Psoas muscle (tissue), 8 donors: ENCODE data around the gene CPNE7. TPM values are rescaled to one million over a fixed set of nuclear protein-coding genes. Genes with fewer than 3 reads are reported as not detected.

Experiments used
- ATAC-seq, 4 donors: fragments of 200-7000 bp; cut with Tn5 transposase; one replicate each; pipeline ENCODE4 v1.9.1; 2020; ENCODE audit warnings: moderate library complexity in 3 of 4, mild to moderate bottlenecking in 2 of 4
- DNase-seq, 2 donors: peaks; one replicate each; pipeline ENCODE4 v3.0.0-alpha.2; 2020
- H3K27ac ChIP-seq: fragments of 200-600 bp; one replicate; pipeline ENCODE4 v1.8.0; 2022
- H3K27me3 ChIP-seq, 3 donors: fragments of 200-600 bp in 1 of 3; one replicate each; pipeline versions ENCODE4 v1.6.1 to v1.8.0; 2013 to 2022; ENCODE audit warnings: low read length in 2 of 3, mild to moderate bottlenecking in 2 of 3, moderate library complexity in 1 of 3; ENCODE audit not compliant: insufficient read depth in 3 of 3
- H3K36me3 ChIP-seq, 2 donors: fragments of 200-600 bp in 1 of 2; one replicate each; pipeline versions ENCODE4 v1.6.1 to v1.8.0; 2013 to 2022; ENCODE audit warnings: low read depth in 1 of 2, mild to moderate bottlenecking in 1 of 2, moderate library complexity in 1 of 2; ENCODE audit not compliant: insufficient read depth in 1 of 2
- H3K4me1 ChIP-seq: fragments of 200-600 bp; one replicate; pipeline ENCODE4 v1.8.0; 2022
- H3K4me3 ChIP-seq: fragments of 200-600 bp; one replicate; pipeline ENCODE4 v1.8.0; 2022; ENCODE audit warnings: mild to moderate bottlenecking
- H3K9me3 ChIP-seq: fragments of 200-600 bp; one replicate; pipeline ENCODE4 v1.8.0; 2022
- WGBS, 3 donors: extraction: QIAGEN DNeasy Blood & Tissue Kit; methylation state at CpG; one replicate each; pipeline versions ENCODE4 v1.1.6 to v1.1.7; 2013; 5-methylcytosine and 5-hydroxymethylcytosine counted together
- intact Hi-C, 2 donors: fragments of 100-400 bp; cut with DNase I; formaldehyde crosslinking; loops; one replicate each; pipeline versions ENCODE4 v1.11.0 to v1.14.2; 2022
- polyA plus RNA-seq, 3 donors: library from polyadenylated mRNA; stranded (reverse); fragments of 200-250 nt; gene quantifications; one replicate each; pipeline ENCODE4 v1.2.3, GENCODE V29; 2013
- total RNA-seq, 4 donors: library from RNA; stranded (reverse); fragmentation: NEBNext Ultra II Directional in 2 of 4; extraction: Animal tissue kit (Norgen Biotek cat#: 25700) in 2 of 4; gene quantifications; one replicate each; pipeline versions ENCODE4 v1.2.1 to v1.2.4, GENCODE V29; 2021 to 2023
- TF ChIP-seq, protein P1 (sequence below): fragments of 200-600 bp; IDR thresholded peaks from one replicate; pipeline ENCODE4 v1.8.0; 2022; ENCODE audit warnings: antibody characterized with exemption
- donor health status: healthy with polysubstance abuse.
- donor health status: DM: no; HTN: no; CAD: no; lungs with moderate emphysema.
- donor health status: Bipolar disorder and iron deficiency.
- donor health status: healthy.
- donor health status: DM: yes; HTN: yes; CAD: no.
- donor health status: DM: no; HTN: no; CAD: no.
- donor health status: DM: no; HTN: no; CAD: no.
- donor health status: DM: yes; HTN: yes; CAD: no.

CPNE7 gene
- total and polyA plus RNA-seq, 7 donors, result 0.08 to 0.21 TPM; not detected in 5

DNA sequence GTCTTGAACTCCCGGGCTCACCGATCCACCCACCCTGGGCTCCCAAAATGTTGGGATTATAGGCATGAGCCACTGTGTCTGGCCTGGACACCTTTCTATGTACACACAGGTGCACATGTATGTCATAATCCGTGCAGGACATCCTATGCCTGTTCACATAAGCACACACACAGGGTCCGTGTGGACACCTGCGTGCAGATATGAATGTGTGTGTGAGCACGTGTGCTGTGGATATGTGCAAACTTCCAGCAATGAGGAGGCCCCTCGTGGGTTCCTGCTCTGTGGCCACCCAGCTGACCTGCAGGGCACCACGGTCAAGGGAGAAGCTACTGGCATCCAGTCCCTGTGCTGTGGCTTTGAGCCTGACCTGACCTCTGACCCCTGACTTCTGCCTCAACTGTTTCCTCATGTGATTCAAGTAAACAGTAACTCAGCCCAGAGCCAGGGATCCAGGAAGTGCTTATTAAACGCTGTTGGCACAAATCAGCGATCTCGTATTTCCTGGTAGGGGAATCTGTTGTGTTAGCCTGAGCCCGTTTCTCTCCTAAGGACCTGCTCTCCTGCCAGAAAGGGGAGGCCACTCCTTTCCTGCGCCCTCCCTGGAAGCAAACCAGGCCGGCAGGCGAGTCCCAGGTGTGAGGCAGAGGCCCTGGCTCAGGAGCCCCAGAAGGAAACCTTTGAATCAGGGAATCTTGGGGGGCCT lies 6.5 kb downstream of the CPNE7 start:
- Histone ChIP-seq H3K4me1 (no peaks in the 10 kb centered on the region), H3K36me3 (no peaks in the 10 kb centered on the region), H3K4me3 (no peak overlapping the region), H3K9me3 (no peaks in the 10 kb centered on the region), H3K27me3 (peaks cover 0 to 17% (median 8%) of the 10 kb centered on the region in 3 donors), H3K27ac (no peak overlapping the region)
- ATAC-seq (no peak), DNase-seq (no peak)
- TF ChIP-seq, protein P1, sequence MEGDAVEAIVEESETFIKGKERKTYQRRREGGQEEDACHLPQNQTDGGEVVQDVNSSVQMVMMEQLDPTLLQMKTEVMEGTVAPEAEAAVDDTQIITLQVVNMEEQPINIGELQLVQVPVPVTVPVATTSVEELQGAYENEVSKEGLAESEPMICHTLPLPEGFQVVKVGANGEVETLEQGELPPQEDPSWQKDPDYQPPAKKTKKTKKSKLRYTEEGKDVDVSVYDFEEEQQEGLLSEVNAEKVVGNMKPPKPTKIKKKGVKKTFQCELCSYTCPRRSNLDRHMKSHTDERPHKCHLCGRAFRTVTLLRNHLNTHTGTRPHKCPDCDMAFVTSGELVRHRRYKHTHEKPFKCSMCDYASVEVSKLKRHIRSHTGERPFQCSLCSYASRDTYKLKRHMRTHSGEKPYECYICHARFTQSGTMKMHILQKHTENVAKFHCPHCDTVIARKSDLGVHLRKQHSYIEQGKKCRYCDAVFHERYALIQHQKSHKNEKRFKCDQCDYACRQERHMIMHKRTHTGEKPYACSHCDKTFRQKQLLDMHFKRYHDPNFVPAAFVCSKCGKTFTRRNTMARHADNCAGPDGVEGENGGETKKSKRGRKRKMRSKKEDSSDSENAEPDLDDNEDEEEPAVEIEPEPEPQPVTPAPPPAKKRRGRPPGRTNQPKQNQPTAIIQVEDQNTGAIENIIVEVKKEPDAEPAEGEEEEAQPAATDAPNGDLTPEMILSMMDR, result no peak
- 54 to 64% (median 57%) methylated on average over 15 of the region's 15 CpGs for WGBS, 3 donors
- intact Hi-C loops, result no loop called here

- ATAC-seq (no peak), DNase-seq (no peak)
- intact Hi-C loops, result no loop called here
- no peak overlapping the region for H3K27ac ChIP-seq
- H3K27me3 ChIP-seq, result peaks cover 0 to 10% (median 3%) of the 10 kb centered on the region in 3 donors
- H3K36me3 ChIP-seq, result no peaks in the 10 kb centered on the region
- 85 to 90% (median 90%) methylated on average over 18 to 19 of the region's 19 CpGs for WGBS, 3 donors
- no peaks in the 10 kb centered on the region for H3K9me3 ChIP-seq
- no peak overlapping the region for H3K4me3 ChIP-seq
- H3K4me1 ChIP-seq, result no peaks in the 10 kb centered on the region
- TF ChIP-seq, protein P1, result no peak
Measured at GRCh38 chr16:89582614-89583196, 7.1 kb downstream of the CPNE7 start.

DNA sequence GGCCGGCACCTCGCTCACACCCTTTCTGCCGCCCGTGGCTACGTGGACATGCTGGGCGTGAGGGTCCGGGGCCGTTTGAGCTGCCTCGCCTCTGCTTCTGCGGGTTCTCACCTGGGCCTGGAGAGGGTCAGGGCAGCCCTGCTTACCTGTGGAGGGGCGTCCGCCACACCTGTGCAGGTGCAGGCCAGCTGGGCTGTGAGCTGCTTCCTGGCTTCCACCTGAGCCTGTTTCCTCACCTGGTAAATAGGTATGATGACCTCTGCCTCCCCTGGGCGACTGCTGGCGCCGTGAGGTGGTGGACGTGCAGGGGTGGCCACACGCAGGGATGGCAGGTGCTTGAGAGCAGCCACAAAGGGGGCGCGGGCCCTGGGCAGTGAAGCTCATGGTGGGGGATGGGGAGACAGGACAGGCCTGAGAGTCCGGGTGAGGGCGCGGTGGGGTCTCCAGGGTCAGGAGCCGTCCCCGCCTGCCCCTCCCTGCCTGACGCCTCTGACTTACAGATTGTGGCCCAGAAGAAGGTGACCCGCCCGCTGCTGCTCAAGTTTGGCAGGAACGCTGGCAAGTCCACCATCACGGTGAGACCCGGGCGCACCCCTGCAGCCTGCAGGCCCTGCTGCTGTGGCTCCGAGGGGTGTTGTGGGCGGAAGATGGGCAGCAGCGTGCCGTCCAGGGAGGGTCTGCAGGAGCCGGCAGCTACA lies 7.8 kb downstream of the CPNE7 start:
- TF ChIP-seq, protein P1, result no peak
- peak in 1 of 4 donors; percentile 26 for ATAC-seq
- Histone ChIP-seq H3K4me1 (no peaks in the 10 kb centered on the region), H3K27me3 (peaks cover 0 to 5% (median 3%) of the 10 kb centered on the region in 3 donors), H3K9me3 (no peaks in the 10 kb centered on the region), H3K27ac (no peak overlapping the region), H3K36me3 (no peaks in the 10 kb centered on the region), H3K4me3 (no peak overlapping the region)
- no peak for DNase-seq
- WGBS, 3 donors, result 83 to 88% (median 86%) methylated on average over 35 to 36 of the region's 36 CpGs
- intact Hi-C loops, result no loop called here

- intact Hi-C loops, result no loop called here
- Histone ChIP-seq H3K27me3 (peaks cover 0 to 4% (median 3%) of the 10 kb centered on the region in 3 donors), H3K36me3 (no peaks in the 10 kb centered on the region), H3K27ac (no peak overlapping the region), H3K9me3 (no peaks in the 10 kb centered on the region), H3K4me3 (no peak overlapping the region), H3K4me1 (no peaks in the 10 kb centered on the region)
- ATAC-seq, result no peak
- WGBS, 3 donors, result 80 to 88% (median 84%) methylated on average over 46 to 49 of the region's 49 CpGs
- TF ChIP-seq, protein P1, result no peak
- DNase-seq, result no peak
Measured at GRCh38 chr16:89583895-89584644, 8.5 kb downstream of the CPNE7 start.
